ENCODE data around the gene SMR3B.

The SMR3B gene

DNA sequence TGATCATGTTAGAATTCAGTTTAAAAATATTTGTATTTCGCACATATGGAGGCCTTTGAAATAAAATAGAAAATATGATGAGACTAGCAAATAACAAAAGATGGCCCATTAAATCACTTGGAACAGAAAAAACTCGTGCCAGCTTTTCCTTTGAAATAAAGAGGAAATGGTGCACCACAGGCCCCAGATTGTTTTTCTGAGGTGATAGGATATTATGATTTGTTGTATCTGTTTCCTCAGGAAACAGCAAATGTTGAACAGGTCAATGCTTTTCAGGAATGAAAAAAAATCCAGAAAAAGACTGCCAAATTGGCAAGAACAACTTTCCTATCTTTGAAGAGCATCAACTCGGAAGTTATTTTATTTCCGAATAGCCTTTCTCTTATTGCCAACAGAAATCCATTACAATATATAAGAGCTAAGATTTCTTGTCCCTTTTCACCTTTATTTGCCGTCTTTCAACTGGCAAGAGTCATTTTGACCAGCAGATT, at the start of gene SMR3B:
Gene SMR3B (plus strand): TSS at position 441 of the 491 bp plus-strand sequence. CDS start 1,380 bp downstream, outside the sequence.
- ATAC-seq: no peak
- Mint-ChIP-seq H3K27ac (no peak within 1 kb of the TSS), H3K36me3 (ENCODE audit: low read depth) (no peaks in the 10 kb centered on the region), H3K9me3 (no peaks in the 10 kb centered on the region), H3K27me3 (no peaks in the 10 kb centered on the region), H3K4me1 (no peaks in the 10 kb centered on the region), H3K4me3 (no peak within 1 kb of the TSS)
- no peak for DNase-seq

GRCh38 chr4:70334681-70335080, 48.2 kb upstream of the SMR3B start, which contains the start of gene CABS1:
Gene CABS1, plus strand, starts transcription at chr4:70334981. Its CDS starts 59 bp downstream, at chr4:70335040.
- H3K9me3 Mint-ChIP-seq: no peaks in the 10 kb centered on the region
- no peaks in the 10 kb centered on the region for H3K36me3 Mint-ChIP-seq (ENCODE audit: low read depth)
- H3K27me3 Mint-ChIP-seq: no peaks in the 10 kb centered on the region

GRCh38 chr4:70336043-70336442, 46.9 kb upstream of the SMR3B start:
- DNase-seq (no peak), ATAC-seq (no peak)
- Mint-ChIP-seq H3K4me1 (no peaks in the 10 kb centered on the region), H3K4me3 (no peak overlapping the region), H3K36me3 (ENCODE audit: low read depth) (no peaks in the 10 kb centered on the region), H3K27ac (no peak overlapping the region), H3K9me3 (no peaks in the 10 kb centered on the region), H3K27me3 (no peaks in the 10 kb centered on the region)

More at GRCh38 chr4:70334681-70335080, 48.2 kb upstream of the SMR3B start, which contains the start of gene CABS1:
- DNase-seq (no peak), ATAC-seq (no peak)
- Mint-ChIP-seq H3K27ac (no peak within 1 kb of the TSS), H3K4me1 (no peaks in the 10 kb centered on the region), H3K4me3 (no peak within 1 kb of the TSS)

GRCh38 chr4:70337886-70338420, 45.0 kb upstream of the SMR3B start:
- DNase-seq (no peak), ATAC-seq (no peak)
- H3K27ac Mint-ChIP-seq: no peak overlapping the region
- H3K36me3 Mint-ChIP-seq (ENCODE audit: low read depth): no peaks in the 10 kb centered on the region
- H3K9me3 Mint-ChIP-seq: no peaks in the 10 kb centered on the region
- H3K27me3 Mint-ChIP-seq: no peaks in the 10 kb centered on the region
- H3K4me3 Mint-ChIP-seq: no peak overlapping the region
- H3K4me1 Mint-ChIP-seq: no peaks in the 10 kb centered on the region

- no peaks in the 10 kb centered on the region for H3K9me3 Mint-ChIP-seq
- H3K4me1 Mint-ChIP-seq: no peaks in the 10 kb centered on the region
- DNase-seq (no peak), ATAC-seq (no peak)
- no peaks in the 10 kb centered on the region for H3K36me3 Mint-ChIP-seq (ENCODE audit: low read depth)
- H3K4me3 Mint-ChIP-seq: no peak overlapping the region
- no peaks in the 10 kb centered on the region for H3K27me3 Mint-ChIP-seq
- no peak overlapping the region for H3K27ac Mint-ChIP-seq
Observed at GRCh38 chr4:70356185-70356584, 26.7 kb upstream of the SMR3B start.

DNA sequence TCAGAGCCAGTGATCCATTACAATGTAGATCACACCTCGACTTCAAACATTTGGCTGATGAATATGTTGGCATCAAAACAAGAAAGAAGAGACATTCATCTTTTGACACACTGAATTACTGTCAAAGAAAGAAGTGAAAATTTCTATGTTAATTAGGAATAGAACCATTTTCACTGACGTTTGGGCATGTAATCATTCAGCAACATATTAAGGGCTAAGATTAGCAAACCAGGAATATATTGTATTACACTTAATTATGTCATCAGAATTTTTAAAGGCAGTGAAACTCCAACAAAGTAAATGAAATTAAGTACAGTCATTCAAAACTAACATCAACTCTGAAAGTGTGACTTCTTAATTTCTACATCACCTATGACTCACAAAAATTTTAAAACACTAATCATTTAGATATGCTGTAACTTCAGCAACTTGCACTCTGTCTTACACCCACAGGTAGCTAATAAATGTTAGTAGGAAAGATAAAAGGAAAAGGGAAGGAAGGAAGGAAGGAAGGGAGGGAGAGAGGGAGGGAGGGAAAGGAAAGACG, 23.7 kb upstream of the SMR3B start:
- Mint-ChIP-seq H3K27me3 (no peaks in the 10 kb centered on the region), H3K4me3 (no peak overlapping the region), H3K4me1 (no peaks in the 10 kb centered on the region), H3K36me3 (ENCODE audit: low read depth) (no peaks in the 10 kb centered on the region), H3K9me3 (peaks cover 2% of the 10 kb centered on the region), H3K27ac (no peak overlapping the region)
- ATAC-seq (no peak), DNase-seq (no peak)

- peaks cover 5% of the 10 kb centered on the region for H3K9me3 Mint-ChIP-seq
- H3K27ac Mint-ChIP-seq: no peak within 1 kb of the TSS
- ATAC-seq (no peak), DNase-seq (no peak)
- H3K4me3 Mint-ChIP-seq: no peak within 1 kb of the TSS
- no peaks in the 10 kb centered on the region for H3K36me3 Mint-ChIP-seq (ENCODE audit: low read depth)
- H3K4me1 Mint-ChIP-seq: no peaks in the 10 kb centered on the region
- no peaks in the 10 kb centered on the region for H3K27me3 Mint-ChIP-seq
Observed at GRCh38 chr4:70360460-70360859, 22.5 kb upstream of the SMR3B start, which contains the start of gene SMR3A. Gene SMR3A, plus strand, starts transcription at chr4:70360760. Its CDS starts 1,356 bp downstream, at chr4:70362116.

DNA sequence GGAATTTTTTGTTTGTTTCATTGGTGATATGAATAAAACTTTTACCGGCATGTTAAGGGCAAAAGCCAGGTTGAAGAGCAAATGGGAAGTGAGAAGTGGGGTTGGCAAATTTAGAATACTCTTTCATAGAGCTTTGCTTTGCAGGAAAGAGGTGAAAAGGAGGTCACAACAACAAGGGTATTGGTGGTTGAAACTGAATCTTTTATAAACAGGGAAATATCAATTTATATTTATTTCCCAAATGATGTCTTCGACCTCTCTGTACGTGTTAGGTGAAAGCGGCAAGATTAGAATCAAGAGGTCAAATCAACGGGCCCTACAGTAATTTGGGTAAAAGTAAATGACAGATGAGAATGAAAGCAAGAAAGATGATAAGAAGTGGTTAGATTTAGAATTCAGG, 18.9 kb upstream of the SMR3B start:
- Mint-ChIP-seq H3K27ac (no peak overlapping the region), H3K36me3 (ENCODE audit: low read depth) (no peaks in the 10 kb centered on the region), H3K4me3 (no peak overlapping the region), H3K4me1 (no peaks in the 10 kb centered on the region), H3K9me3 (peaks cover 5% of the 10 kb centered on the region), H3K27me3 (no peaks in the 10 kb centered on the region)
- ATAC-seq (no peak), DNase-seq (no peak)

DNA sequence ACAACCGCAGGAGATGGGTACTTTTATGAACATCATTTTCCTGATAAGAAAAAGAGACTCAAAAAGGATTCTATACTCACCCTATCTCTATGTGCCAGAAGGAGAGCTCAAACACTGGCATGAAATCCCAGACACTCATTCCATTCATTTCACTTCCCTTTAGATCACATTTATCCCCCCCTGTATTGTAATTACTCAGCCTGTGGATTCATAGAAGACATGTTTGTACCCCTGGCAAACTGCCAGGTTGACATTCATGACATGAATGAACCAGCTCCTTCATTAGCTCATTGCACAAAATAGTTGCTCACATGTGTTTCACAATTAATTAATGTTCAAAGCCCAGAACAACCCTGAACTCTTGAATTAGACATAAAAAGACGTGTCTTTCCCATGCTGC, 17.5 kb upstream of the SMR3B start:
- no peak overlapping the region for H3K27ac Mint-ChIP-seq

DNA sequence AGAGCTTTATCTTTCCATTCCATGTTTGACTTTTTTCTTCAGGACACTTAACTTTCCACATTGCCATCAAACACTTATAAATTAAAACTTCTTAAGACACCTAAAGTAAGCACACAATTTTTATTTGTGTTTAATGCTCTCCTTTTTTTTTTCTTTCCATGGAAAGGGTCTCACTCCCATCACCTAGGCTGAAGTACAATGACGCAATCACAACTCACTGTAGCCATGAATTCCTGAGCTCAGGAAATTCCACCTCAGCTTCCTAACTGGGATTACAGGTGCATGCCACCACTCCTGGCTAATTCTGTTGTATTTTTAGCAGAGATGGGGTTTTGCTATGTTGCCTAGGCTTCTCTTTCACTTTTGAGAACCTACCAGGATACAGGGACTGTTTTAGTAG, 15.1 kb upstream of the SMR3B start:
- Mint-ChIP-seq H3K9me3 (peaks cover 5% of the 10 kb centered on the region), H3K4me3 (no peak overlapping the region), H3K4me1 (no peaks in the 10 kb centered on the region), H3K36me3 (ENCODE audit: low read depth) (no peaks in the 10 kb centered on the region), H3K27me3 (no peaks in the 10 kb centered on the region), H3K27ac (no peak overlapping the region)
- DNase-seq (no peak), ATAC-seq (no peak)

More for the DNA sequence above, 17.5 kb upstream of the SMR3B start:
- peaks cover 5% of the 10 kb centered on the region for H3K9me3 Mint-ChIP-seq
- H3K4me1 Mint-ChIP-seq: no peaks in the 10 kb centered on the region
- H3K4me3 Mint-ChIP-seq: no peak overlapping the region
- DNase-seq: no peak
- no peaks in the 10 kb centered on the region for H3K36me3 Mint-ChIP-seq (ENCODE audit: low read depth)
- no peak for ATAC-seq
- H3K27me3 Mint-ChIP-seq: no peaks in the 10 kb centered on the region

- Mint-ChIP-seq H3K27me3 (no peaks in the 10 kb centered on the region), H3K27ac (no peak overlapping the region), H3K4me1 (no peaks in the 10 kb centered on the region), H3K36me3 (ENCODE audit: low read depth) (no peaks in the 10 kb centered on the region), H3K9me3 (no peaks in the 10 kb centered on the region), H3K4me3 (no peak overlapping the region)
- no peak for ATAC-seq
- DNase-seq: no peak
Observed at GRCh38 chr4:70371987-70372386, 10.9 kb upstream of the SMR3B start.

DNA sequence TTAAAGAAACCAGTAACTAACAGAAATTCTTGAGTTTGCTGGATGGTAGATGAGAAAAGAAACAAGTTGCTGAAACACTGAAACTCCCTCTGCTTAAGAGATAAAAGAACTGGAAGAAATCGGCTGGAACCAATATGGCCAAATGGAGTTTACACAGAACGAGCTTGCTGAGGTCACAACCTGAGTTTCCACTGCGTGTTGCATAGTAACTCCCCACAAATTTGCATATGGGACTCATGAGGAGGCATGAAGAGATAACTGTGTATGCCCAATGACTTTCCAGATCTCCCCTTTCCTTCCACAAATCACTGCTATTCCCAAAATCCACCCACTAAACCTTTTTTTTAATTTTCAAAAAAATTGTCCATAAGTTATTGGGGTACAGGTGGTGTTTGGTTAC, 10.2 kb upstream of the SMR3B start:
- Mint-ChIP-seq H3K4me1 (no peaks in the 10 kb centered on the region), H3K27me3 (no peaks in the 10 kb centered on the region), H3K27ac (no peak overlapping the region), H3K36me3 (ENCODE audit: low read depth) (no peaks in the 10 kb centered on the region), H3K4me3 (no peak overlapping the region), H3K9me3 (no peaks in the 10 kb centered on the region)
- DNase-seq: no peak
- no peak for ATAC-seq

GRCh38 chr4:70380578-70380977, 2.4 kb upstream of the SMR3B start:
- no peak overlapping the region for H3K4me3 Mint-ChIP-seq
- no peaks in the 10 kb centered on the region for H3K36me3 Mint-ChIP-seq (ENCODE audit: low read depth)
- no peaks in the 10 kb centered on the region for H3K27me3 Mint-ChIP-seq
- H3K27ac Mint-ChIP-seq: no peak overlapping the region
- H3K4me1 Mint-ChIP-seq: no peaks in the 10 kb centered on the region
- H3K9me3 Mint-ChIP-seq: no peaks in the 10 kb centered on the region
- DNase-seq (no peak), ATAC-seq (no peak)

GRCh38 chr4:70392057-70392776, 9.3 kb downstream of the SMR3B start:
- H3K9me3 Mint-ChIP-seq: no peaks in the 10 kb centered on the region
- DNase-seq (no peak), ATAC-seq (no peak)
- no peaks in the 10 kb centered on the region for H3K27me3 Mint-ChIP-seq
- no peaks in the 10 kb centered on the region for H3K4me1 Mint-ChIP-seq
- no peak overlapping the region for H3K4me3 Mint-ChIP-seq
- no peaks in the 10 kb centered on the region for H3K36me3 Mint-ChIP-seq (ENCODE audit: low read depth)
- no peak overlapping the region for H3K27ac Mint-ChIP-seq

- ATAC-seq (no peak), DNase-seq (no peak)
- H3K4me3 Mint-ChIP-seq: no peak within 1 kb of the TSS
- H3K36me3 Mint-ChIP-seq (ENCODE audit: low read depth): no peaks in the 10 kb centered on the region
- no peaks in the 10 kb centered on the region for H3K9me3 Mint-ChIP-seq
- no peaks in the 10 kb centered on the region for H3K27me3 Mint-ChIP-seq
- H3K4me1 Mint-ChIP-seq: no peaks in the 10 kb centered on the region
- H3K27ac Mint-ChIP-seq: no peak within 1 kb of the TSS
Observed at GRCh38 chr4:70397580-70397979, 14.6 kb downstream of the SMR3B start, which contains the start of gene OPRPN. Gene OPRPN, plus strand, starts transcription at chr4:70397940. Its CDS starts 1,346 bp downstream, at chr4:70399286.
